ENCODE results near the gene FGFRL1.

The FGFRL1 gene

GRCh38 chr4:1014291-1015167, 3.1 kb downstream of the FGFRL1 start:
- H3K27ac ChIP-seq, result peak overlapping the region; percentile 17; the same call in 1 of the 2 replicates
- H3K4me3 ChIP-seq, result no peak overlapping the region
- no peak overlapping the region for H3K9ac ChIP-seq (ENCODE audit: insufficient read length)
- no peak for TF ChIP-seq EZH2 (IDR thresholded peaks at IDR 0.05)
- no peak for TF ChIP-seq FOXP2 (optimal IDR thresholded peaks at IDR 0.05; ENCODE audit: control extremely low read depth, extremely low read length, insufficient read depth)
- no peak for TF ChIP-seq POLR2AphosphoS5 (IDR thresholded peaks at IDR 0.05; ENCODE audit: borderline replicate concordance, low read depth, low read length)
- no peak for DNase-seq (ENCODE audit: low read depth, low spot score)
- H3K36me3 ChIP-seq (ENCODE audit: insufficient read depth, low read length), result no peaks in the 10 kb centered on the region
- H3K9me3 ChIP-seq (ENCODE audit: low read depth, low read length), result no peaks in the 10 kb centered on the region

- no peak overlapping the region for H3K9ac ChIP-seq (ENCODE audit: insufficient read length)
- H3K27ac ChIP-seq, result no peak overlapping the region
- no peaks in the 10 kb centered on the region for H3K9me3 ChIP-seq (ENCODE audit: low read depth, low read length)
- no peak for DNase-seq (ENCODE audit: low read depth, low spot score)
- no peaks in the 10 kb centered on the region for H3K36me3 ChIP-seq (ENCODE audit: insufficient read depth, low read length)
- H3K4me3 ChIP-seq, result no peak overlapping the region
- TF ChIP-seq FOXP2 (optimal IDR thresholded peaks at IDR 0.05; ENCODE audit: control extremely low read depth, extremely low read length, insufficient read depth) (no peak), POLR2AphosphoS5 (IDR thresholded peaks at IDR 0.05; ENCODE audit: borderline replicate concordance, low read depth, low read length) (no peak)
Measured at GRCh38 chr4:1015179-1015578, 3.8 kb downstream of the FGFRL1 start.

- H3K9me3 ChIP-seq (ENCODE audit: low read depth, low read length), result no peaks in the 10 kb centered on the region
- H3K4me3 ChIP-seq, result no peak overlapping the region
- no peaks in the 10 kb centered on the region for H3K36me3 ChIP-seq (ENCODE audit: insufficient read depth, low read length)
- no peak overlapping the region for H3K27ac ChIP-seq
- TF ChIP-seq EZH2 (IDR thresholded peaks at IDR 0.05) (no peak), POLR2AphosphoS5 (IDR thresholded peaks at IDR 0.05; ENCODE audit: borderline replicate concordance, low read depth, low read length) (no peak), FOXP2 (optimal IDR thresholded peaks at IDR 0.05; ENCODE audit: control extremely low read depth, extremely low read length, insufficient read depth) (no peak)
- H3K9ac ChIP-seq (ENCODE audit: insufficient read length), result no peak overlapping the region
- no peak for DNase-seq (ENCODE audit: low read depth, low spot score)
Measured at GRCh38 chr4:1015746-1016145, 4.3 kb downstream of the FGFRL1 start.

- TF ChIP-seq EZH2 (IDR thresholded peaks at IDR 0.05), result no peak
- TF ChIP-seq POLR2AphosphoS5 (IDR thresholded peaks at IDR 0.05; ENCODE audit: borderline replicate concordance, low read depth, low read length), result no peak
- no peak for TF ChIP-seq FOXP2 (optimal IDR thresholded peaks at IDR 0.05; ENCODE audit: control extremely low read depth, extremely low read length, insufficient read depth)
- H3K4me3 ChIP-seq, result no peak overlapping the region
- H3K27ac ChIP-seq, result no peak overlapping the region
- H3K36me3 ChIP-seq (ENCODE audit: insufficient read depth, low read length), result no peaks in the 10 kb centered on the region
- H3K9ac ChIP-seq (ENCODE audit: insufficient read length), result no peak overlapping the region
- DNase-seq (ENCODE audit: low read depth, low spot score), result no peak
- H3K9me3 ChIP-seq (ENCODE audit: low read depth, low read length), result no peaks in the 10 kb centered on the region
Measured at GRCh38 chr4:1017211-1017610, 5.8 kb downstream of the FGFRL1 start.

- Histone ChIP-seq H3K9ac (ENCODE audit: insufficient read length) (no peak overlapping the region), H3K4me3 (no peak overlapping the region), H3K9me3 (ENCODE audit: low read depth, low read length) (no peaks in the 10 kb centered on the region), H3K27ac (no peak overlapping the region), H3K36me3 (ENCODE audit: insufficient read depth, low read length) (no peaks in the 10 kb centered on the region)
- no peak for TF ChIP-seq POLR2AphosphoS5 (IDR thresholded peaks at IDR 0.05; ENCODE audit: borderline replicate concordance, low read depth, low read length)
- no peak for TF ChIP-seq EZH2 (IDR thresholded peaks at IDR 0.05)
- no peak for TF ChIP-seq FOXP2 (optimal IDR thresholded peaks at IDR 0.05; ENCODE audit: control extremely low read depth, extremely low read length, insufficient read depth)
- DNase-seq (ENCODE audit: low read depth, low spot score), result no peak
Measured at GRCh38 chr4:1017706-1018105, 6.3 kb downstream of the FGFRL1 start.

- no peak overlapping the region for H3K9ac ChIP-seq (ENCODE audit: insufficient read length)
- H3K27ac ChIP-seq, result no peak overlapping the region
- TF ChIP-seq EZH2 (IDR thresholded peaks at IDR 0.05) (no peak), FOXP2 (optimal IDR thresholded peaks at IDR 0.05; ENCODE audit: control extremely low read depth, extremely low read length, insufficient read depth) (no peak), POLR2AphosphoS5 (IDR thresholded peaks at IDR 0.05; ENCODE audit: borderline replicate concordance, low read depth, low read length) (no peak)
- no peaks in the 10 kb centered on the region for H3K9me3 ChIP-seq (ENCODE audit: low read depth, low read length)
- H3K4me3 ChIP-seq, result no peak overlapping the region
- DNase-seq (ENCODE audit: low read depth, low spot score), result no peak
- no peaks in the 10 kb centered on the region for H3K36me3 ChIP-seq (ENCODE audit: insufficient read depth, low read length)
Measured at GRCh38 chr4:1018147-1019020, 7.0 kb downstream of the FGFRL1 start.

- TF ChIP-seq EZH2 (IDR thresholded peaks at IDR 0.05) (no peak), FOXP2 (optimal IDR thresholded peaks at IDR 0.05; ENCODE audit: control extremely low read depth, extremely low read length, insufficient read depth) (no peak), POLR2AphosphoS5 (IDR thresholded peaks at IDR 0.05; ENCODE audit: borderline replicate concordance, low read depth, low read length) (no peak)
- H3K36me3 ChIP-seq (ENCODE audit: insufficient read depth, low read length), result no peaks in the 10 kb centered on the region
- 0 out of 2 replicates have a peak overlapping the region, but pooled peaks have one; percentile 19 for H3K27ac ChIP-seq
- peak overlapping the region; percentile 8 for H3K9ac ChIP-seq (ENCODE audit: insufficient read length)
- no peaks in the 10 kb centered on the region for H3K9me3 ChIP-seq (ENCODE audit: low read depth, low read length)
- DNase-seq (ENCODE audit: low read depth, low spot score), result no peak
- H3K4me3 ChIP-seq, result no peak overlapping the region
Measured at GRCh38 chr4:1019320-1019719, 7.9 kb downstream of the FGFRL1 start.

Measured in SK-N-MC (cell line).